HG03097 (cell line): ENCODE data around the gene CPLANE2.
"Not testable (repeated sequence)": the region's sequence is repeated elsewhere in the genome, so short reads cannot be mapped to it uniquely, and the experiment has no call there.

Experiments
- ATAC-seq: cut with Tn5 transposase; IDR thresholded peaks from one replicate; pipeline ENCODE4 v1.9.1; 2021; ENCODE audit not compliant: unreplicated experiment, low FRiP score

CPLANE2 gene

GRCh38 chr1:16236511-16237342 lies at the start of gene CPLANE2:
Gene CPLANE2 (minus strand): TSS chr1:16237183. CDS start chr1:16236742, 441 bp downstream.
- ATAC-seq = peak; percentile 80

- ATAC-seq = no peak
Observed at GRCh38 chr1:16286122-16286521, 49.1 kb upstream of the CPLANE2 start.

GRCh38 chr1:16281765-16282164 lies 44.8 kb upstream of the CPLANE2 start:
- no peak for ATAC-seq

GRCh38 chr1:16279186-16279585 lies 42.2 kb upstream of the CPLANE2 start:
- no peak for ATAC-seq

- ATAC-seq = no peak
Observed at GRCh38 chr1:16276302-16277030, 39.5 kb upstream of the CPLANE2 start.

- no peak for ATAC-seq
Observed at GRCh38 chr1:16275591-16275990, 38.6 kb upstream of the CPLANE2 start.

- no peak for ATAC-seq
Observed at GRCh38 chr1:16267690-16268180, 30.8 kb upstream of the CPLANE2 start.

- ATAC-seq = no peak
Observed at GRCh38 chr1:16266411-16267118, 29.6 kb upstream of the CPLANE2 start.

- ATAC-seq = no peak
Observed at GRCh38 chr1:16262067-16262466, 25.1 kb upstream of the CPLANE2 start.

GRCh38 chr1:16260814-16261213 lies 23.8 kb upstream of the CPLANE2 start:
- ATAC-seq = no peak

GRCh38 chr1:16258591-16259135 lies 21.7 kb upstream of the CPLANE2 start:
- no peak for ATAC-seq

GRCh38 chr1:16257968-16258367 lies 21.0 kb upstream of the CPLANE2 start:
- no peak for ATAC-seq

- not testable (repeated sequence) for ATAC-seq
Observed at GRCh38 chr1:16257556-16257955, 20.6 kb upstream of the CPLANE2 start.

- ATAC-seq = no peak
Observed at GRCh38 chr1:16256478-16256877, 19.5 kb upstream of the CPLANE2 start.

- no peak for ATAC-seq
Observed at GRCh38 chr1:16254263-16254928, 17.4 kb upstream of the CPLANE2 start.

GRCh38 chr1:16253332-16253922 lies 16.4 kb upstream of the CPLANE2 start:
- ATAC-seq = no peak

GRCh38 chr1:16252912-16253311 lies 15.9 kb upstream of the CPLANE2 start:
- ATAC-seq = no peak

GRCh38 chr1:16251381-16251780 lies 14.4 kb upstream of the CPLANE2 start:
- no peak for ATAC-seq

- ATAC-seq = no peak
Observed at GRCh38 chr1:16250524-16251251, 13.7 kb upstream of the CPLANE2 start.
